ENCODE data around the gene HOXD11. TPM values are rescaled to one million over a fixed set of nuclear protein-coding genes. Genes with fewer than 3 reads are reported as not detected.

Gene HOXD11
- total RNA-seq, 2 experiments from 2014 or later, result not detected

- peak overlapping the region; percentile 48 for H3K27ac Mint-ChIP-seq
- ATAC-seq (ENCODE audit: low read depth) (no peak), DNase-seq (no peak)
- H3K27me3 Mint-ChIP-seq, result peaks cover 73% of the 10 kb centered on the region
- no peaks in the 10 kb centered on the region for H3K9me3 Mint-ChIP-seq
- H3K4me3 Mint-ChIP-seq, result peak overlapping the region; percentile 60
- H3K4me1 Mint-ChIP-seq, result peaks cover 21% of the 10 kb centered on the region
- POLR2A ChIA-PET, result interaction anchor here (0.6 to 1.0 kb wide), 2 partner anchors 315 to 502 kb away, joined by 3 to 4 read pairs; no protein-coding TSS in a partner anchor
- H3K36me3 Mint-ChIP-seq, result peaks cover 3% of the 10 kb centered on the region
These were observed 32.8 kb downstream of the HOXD11 start for GRCh38 chr2:176139661-176140512.

GRCh38 chr2:176140513-176141317, 33.6 kb downstream of the HOXD11 start:
- DNase-seq, result peak; percentile 89
- peak overlapping the region; percentile 60 for H3K4me3 Mint-ChIP-seq
- peak; percentile 94 for ATAC-seq (ENCODE audit: low read depth)
- H3K36me3 Mint-ChIP-seq, result peaks cover 1% of the 10 kb centered on the region
- no peaks in the 10 kb centered on the region for H3K9me3 Mint-ChIP-seq
- peaks cover 73% of the 10 kb centered on the region for H3K27me3 Mint-ChIP-seq
- H3K4me1 Mint-ChIP-seq, result peaks cover 17% of the 10 kb centered on the region
- POLR2A ChIA-PET, result interaction anchor here (0.6 to 1.0 kb wide), 3 partner anchors 314 to 502 kb away, joined by 3 to 4 read pairs (median 4); no protein-coding TSS in a partner anchor
- peak overlapping the region; percentile 48 for H3K27ac Mint-ChIP-seq

DNA sequence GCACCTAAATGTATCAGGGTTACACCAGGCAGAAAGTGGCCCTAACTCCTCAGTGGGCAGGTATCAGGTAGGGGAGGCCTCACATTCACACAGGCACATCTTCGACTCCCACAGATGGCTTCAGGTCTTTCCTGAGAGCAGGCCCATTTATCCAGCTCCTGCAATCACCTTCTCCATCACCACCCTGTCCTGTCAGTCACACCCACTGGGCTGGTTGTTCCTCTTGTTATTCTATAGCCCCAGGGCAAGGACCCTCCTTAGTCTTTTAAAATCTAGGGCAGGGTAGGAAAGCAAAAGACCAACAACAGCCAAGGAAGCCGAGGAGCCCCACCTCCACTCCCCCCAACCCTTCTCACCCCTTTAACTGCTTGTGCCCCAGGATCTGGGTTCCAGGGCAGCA, 35.2 kb downstream of the HOXD11 start:
- H3K36me3 Mint-ChIP-seq, result no peaks in the 10 kb centered on the region
- DNase-seq, result no peak
- H3K4me1 Mint-ChIP-seq, result peaks cover 12% of the 10 kb centered on the region
- H3K9me3 Mint-ChIP-seq, result no peaks in the 10 kb centered on the region
- no peak overlapping the region for H3K4me3 Mint-ChIP-seq
- no peak for ATAC-seq (ENCODE audit: low read depth)
- no peak overlapping the region for H3K27ac Mint-ChIP-seq
- POLR2A ChIA-PET, result no interaction called here
- peaks cover 75% of the 10 kb centered on the region for H3K27me3 Mint-ChIP-seq

DNA sequence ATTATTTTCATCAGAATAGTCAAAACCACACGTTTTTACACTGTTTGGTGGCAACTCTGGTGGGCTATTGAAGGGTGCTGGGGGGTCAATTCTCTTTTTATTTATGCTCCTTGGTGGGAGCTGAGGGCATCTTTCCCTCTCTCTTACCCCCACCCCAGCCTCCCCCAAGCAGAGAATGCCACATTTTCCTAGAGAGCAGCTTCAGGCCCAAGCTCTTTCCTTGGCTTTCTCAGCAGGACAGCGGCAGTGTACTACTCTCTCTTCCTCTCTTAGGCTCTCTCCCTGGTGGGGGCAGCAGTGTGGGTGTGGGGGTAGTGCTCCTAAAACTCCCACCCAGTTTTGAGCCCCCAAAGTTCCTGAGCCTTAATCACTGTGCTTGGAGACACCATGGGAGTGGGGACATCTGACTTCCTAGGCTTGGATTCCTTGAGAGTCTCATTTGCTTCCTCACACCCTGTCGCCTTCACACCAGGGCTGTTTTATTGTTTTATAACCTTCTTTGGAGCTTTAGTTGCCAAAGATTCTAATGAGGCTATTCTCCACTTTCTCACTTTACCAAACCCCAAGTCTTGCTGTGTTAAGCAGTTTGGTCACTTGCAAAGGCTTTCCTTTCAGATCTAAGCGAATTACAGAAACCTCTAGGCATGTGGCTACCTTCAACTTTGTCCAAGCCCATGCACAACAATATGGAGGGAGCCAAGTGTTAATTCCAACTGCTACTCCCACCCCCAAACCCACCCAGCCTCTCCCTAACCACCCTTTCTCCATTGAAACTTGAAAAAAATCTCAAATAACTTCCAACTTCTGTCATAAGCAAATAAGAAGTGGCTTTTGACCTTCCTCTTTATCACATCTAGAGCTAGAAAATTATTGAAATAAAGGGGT, 38.2 kb downstream of the HOXD11 start:
- POLR2A ChIA-PET, result no interaction called here
- ATAC-seq (ENCODE audit: low read depth) (no peak), DNase-seq (no peak)
- H3K27ac Mint-ChIP-seq, result no peak overlapping the region
- H3K36me3 Mint-ChIP-seq, result no peaks in the 10 kb centered on the region
- H3K9me3 Mint-ChIP-seq, result peaks cover 2% of the 10 kb centered on the region
- peaks cover 81% of the 10 kb centered on the region for H3K27me3 Mint-ChIP-seq
- peaks cover 4% of the 10 kb centered on the region for H3K4me1 Mint-ChIP-seq
- H3K4me3 Mint-ChIP-seq, result no peak overlapping the region

DNA sequence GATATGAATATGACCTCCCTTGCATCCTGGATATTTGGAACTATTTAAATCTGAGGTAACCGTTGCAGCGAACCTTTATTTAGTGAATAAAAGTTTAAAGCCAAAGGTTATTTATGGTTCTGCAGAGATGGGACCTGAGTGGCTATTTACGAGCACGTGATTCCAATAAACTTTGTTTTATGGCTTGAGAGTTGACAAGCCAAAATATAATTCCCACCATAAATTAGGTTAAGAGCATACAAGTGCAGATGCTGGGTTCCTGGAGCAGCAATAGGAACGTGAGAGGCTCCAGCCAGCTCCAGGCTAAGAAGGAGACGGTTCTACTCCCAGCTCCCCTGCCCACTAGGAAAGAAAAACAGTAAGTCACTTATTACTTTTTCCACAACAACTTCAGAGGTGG, 39.0 kb downstream of the HOXD11 start:
- H3K27me3 Mint-ChIP-seq, result peaks cover 86% of the 10 kb centered on the region
- H3K9me3 Mint-ChIP-seq, result peaks cover 2% of the 10 kb centered on the region
- POLR2A ChIA-PET, result no interaction called here
- H3K36me3 Mint-ChIP-seq, result no peaks in the 10 kb centered on the region
- peaks cover 5% of the 10 kb centered on the region for H3K4me1 Mint-ChIP-seq
- no peak overlapping the region for H3K4me3 Mint-ChIP-seq
- ATAC-seq (ENCODE audit: low read depth) (no peak), DNase-seq (no peak)
- H3K27ac Mint-ChIP-seq, result no peak overlapping the region

DNA sequence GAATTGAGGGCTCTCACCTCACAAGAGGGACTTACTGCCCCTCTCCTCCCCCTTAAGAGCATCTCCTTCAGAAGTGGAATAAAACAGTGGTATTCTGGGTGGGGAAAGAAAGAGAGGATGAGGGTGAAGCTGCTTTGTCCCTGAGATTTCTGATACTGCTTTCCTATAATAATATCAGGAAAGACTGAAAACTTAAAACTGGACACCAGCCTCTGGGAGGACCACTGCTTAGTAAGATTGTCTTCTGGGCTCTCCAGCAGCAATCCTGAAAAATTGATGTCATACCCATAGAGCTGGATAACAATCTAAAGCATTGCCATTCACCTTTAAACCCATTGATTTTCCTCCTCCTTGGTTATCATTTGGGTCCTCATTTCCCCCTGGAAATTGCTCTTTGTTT, 39.6 kb downstream of the HOXD11 start:
- POLR2A ChIA-PET, result no interaction called here
- Mint-ChIP-seq H3K4me3 (no peak overlapping the region), H3K27ac (no peak overlapping the region), H3K4me1 (peaks cover 5% of the 10 kb centered on the region), H3K36me3 (no peaks in the 10 kb centered on the region), H3K27me3 (peaks cover 86% of the 10 kb centered on the region), H3K9me3 (peaks cover 2% of the 10 kb centered on the region)
- no peak for DNase-seq
- ATAC-seq (ENCODE audit: low read depth), result no peak

- Mint-ChIP-seq H3K27ac (no peak overlapping the region), H3K9me3 (peaks cover 2% of the 10 kb centered on the region), H3K36me3 (no peaks in the 10 kb centered on the region), H3K4me1 (peaks cover 5% of the 10 kb centered on the region), H3K27me3 (peaks cover 88% of the 10 kb centered on the region), H3K4me3 (no peak overlapping the region)
- POLR2A ChIA-PET, result no interaction called here
- DNase-seq (no peak), ATAC-seq (ENCODE audit: low read depth) (no peak)
These were observed 40.2 kb downstream of the HOXD11 start for GRCh38 chr2:176147210-176147799.

GRCh38 chr2:176147800-176148496, 40.9 kb downstream of the HOXD11 start:
- Mint-ChIP-seq H3K27ac (no peak overlapping the region), H3K4me1 (peaks cover 5% of the 10 kb centered on the region), H3K36me3 (no peaks in the 10 kb centered on the region), H3K27me3 (peaks cover 90% of the 10 kb centered on the region), H3K9me3 (peaks cover 2% of the 10 kb centered on the region), H3K4me3 (no peak overlapping the region)
- no peak for ATAC-seq (ENCODE audit: low read depth)
- DNase-seq, result no peak
- POLR2A ChIA-PET, result no interaction called here

GRCh38 chr2:176148751-176149421, 41.8 kb downstream of the HOXD11 start:
- no peak overlapping the region for H3K27ac Mint-ChIP-seq
- POLR2A ChIA-PET, result no interaction called here
- no peak overlapping the region for H3K4me3 Mint-ChIP-seq
- H3K36me3 Mint-ChIP-seq, result no peaks in the 10 kb centered on the region
- peaks cover 2% of the 10 kb centered on the region for H3K9me3 Mint-ChIP-seq
- ATAC-seq (ENCODE audit: low read depth), result no peak
- no peak for DNase-seq
- peaks cover 90% of the 10 kb centered on the region for H3K27me3 Mint-ChIP-seq
- peaks cover 5% of the 10 kb centered on the region for H3K4me1 Mint-ChIP-seq

DNA sequence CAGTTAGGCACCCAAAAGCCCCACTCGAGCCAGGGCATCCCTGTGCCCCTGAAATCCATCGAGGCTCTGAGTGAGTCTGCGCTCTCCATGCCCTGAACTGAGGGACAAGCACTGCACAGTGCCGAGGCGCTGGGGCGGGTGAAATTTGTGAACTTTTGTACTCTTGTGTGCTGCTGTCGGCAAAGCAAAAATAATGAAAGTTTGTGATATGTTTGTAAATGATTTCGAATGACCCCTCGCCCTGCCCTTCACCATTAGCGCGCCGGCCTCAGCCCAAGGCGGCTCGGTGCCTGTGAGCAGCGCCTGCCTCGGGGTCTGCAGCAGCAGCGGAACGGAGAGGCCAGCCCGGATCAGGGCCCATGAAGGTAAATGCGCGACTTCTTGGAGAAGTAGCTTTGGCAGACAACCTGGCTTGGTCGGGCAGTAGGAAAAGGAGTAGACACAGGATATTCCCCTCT, 42.4 kb downstream of the HOXD11 start:
- DNase-seq (no peak), ATAC-seq (ENCODE audit: low read depth) (no peak)
- no peak overlapping the region for H3K27ac Mint-ChIP-seq
- H3K4me3 Mint-ChIP-seq, result no peak overlapping the region
- H3K9me3 Mint-ChIP-seq, result peaks cover 2% of the 10 kb centered on the region
- no peaks in the 10 kb centered on the region for H3K36me3 Mint-ChIP-seq
- peaks cover 91% of the 10 kb centered on the region for H3K27me3 Mint-ChIP-seq
- POLR2A ChIA-PET, result no interaction called here
- peaks cover 5% of the 10 kb centered on the region for H3K4me1 Mint-ChIP-seq

DNA sequence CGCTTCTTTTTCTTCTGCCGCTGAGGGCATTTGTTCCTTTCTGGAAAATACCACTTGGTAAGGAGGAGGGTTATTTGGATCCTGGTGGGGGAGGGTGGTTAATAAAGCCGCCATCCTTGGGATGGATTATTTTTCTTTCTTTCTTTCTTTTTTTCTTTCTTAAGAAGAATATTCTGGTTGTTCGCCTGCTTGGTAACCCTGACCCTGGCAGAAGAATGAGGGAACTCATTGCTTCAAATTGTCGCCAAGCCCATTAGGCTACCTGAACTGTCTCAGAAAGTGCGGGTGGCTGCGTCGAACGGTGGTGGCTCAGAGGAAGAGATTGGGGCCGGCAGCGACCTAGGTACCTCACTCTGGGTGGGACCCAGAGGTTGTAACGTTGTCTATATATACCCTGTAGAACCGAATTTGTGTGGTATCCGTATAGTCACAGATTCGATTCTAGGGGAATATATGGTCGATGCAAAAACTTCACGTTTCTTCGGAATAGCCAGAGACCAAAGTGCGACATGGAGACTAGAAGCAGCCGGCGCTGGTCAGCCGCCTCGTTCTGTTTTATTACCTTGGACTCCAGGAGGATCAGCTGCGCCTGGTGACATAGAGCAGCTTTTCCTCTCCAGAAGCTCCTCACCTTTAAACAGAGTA, 43.0 kb downstream of the HOXD11 start:
- Mint-ChIP-seq H3K27ac (no peak overlapping the region), H3K9me3 (peaks cover 2% of the 10 kb centered on the region), H3K36me3 (no peaks in the 10 kb centered on the region), H3K27me3 (peaks cover 91% of the 10 kb centered on the region), H3K4me1 (peaks cover 5% of the 10 kb centered on the region), H3K4me3 (no peak overlapping the region)
- POLR2A ChIA-PET, result no interaction called here
- ATAC-seq (ENCODE audit: low read depth) (no peak), DNase-seq (no peak)

All from activated naive CD8-positive, alpha-beta T cell treated with anti-CD3 and anti-CD28 coated beads, Interleukin-2, amount 10 ng/mL, durations not matched to agents 7 days and 5 days (primary cell).